Tibial nerve (tissue), 4 donors: ENCODE data around the gene REV3L. TPM values are rescaled to one million over a fixed set of nuclear protein-coding genes. Genes with fewer than 3 reads are reported as not detected.

ENCODE experiments used
- DNase-seq, 2 donors: peaks; one replicate each; pipeline ENCODE4 v3.0.0-alpha.2; 2019; ENCODE audit warnings: low spot score in 2 of 2
- H3K27ac ChIP-seq, 4 donors: fragments of 200-600 bp; sonication (generic) in 3 of 4; one replicate each; pipeline ENCODE4 v1.5.1; 2017 to 2019; ENCODE audit warnings: mild to moderate bottlenecking in 1 of 4
- H3K27me3 ChIP-seq, 2 donors: fragments of 200-600 bp; sonication (generic) in 1 of 2; one replicate each; pipeline versions ENCODE4 v1.5.1 to v1.6.0; 2017 to 2019
- H3K36me3 ChIP-seq, 3 donors: fragments of 200-600 bp; sonication (generic); one replicate each; pipeline ENCODE4 v1.5.1; 2018 to 2019
- H3K4me1 ChIP-seq, 4 donors: fragments of 200-600 bp; sonication (generic) in 3 of 4; one replicate each; pipeline ENCODE4 v1.5.1; 2017 to 2019
- H3K4me3 ChIP-seq, 4 donors: fragments of 200-600 bp; sonication (generic) in 3 of 4; one replicate each; pipeline ENCODE4 v1.5.1; 2017 to 2019; ENCODE audit warnings: mild to moderate bottlenecking in 1 of 4, moderate library complexity in 1 of 4
- H3K9me3 ChIP-seq, 4 donors: fragments of 200-600 bp; sonication (generic) in 3 of 4; one replicate each; pipeline ENCODE4 v1.5.1; 2017 to 2019
- CTCF ChIP-seq, 5 experiments: fragments of 200-600 bp in 3 of 5; fragments of 450-650 bp in 2 of 5; sonication (generic) in 3 of 5; IDR thresholded peaks; one replicate each; pipeline ENCODE4 v1.5.1; 2016 to 2019; ENCODE audit warnings: antibody characterized with exemption in 5 of 5, mild to moderate bottlenecking in 3 of 5, moderate library complexity in 2 of 5
- EP300 ChIP-seq, 2 donors: sonication (generic); formaldehyde crosslinking; IDR thresholded peaks; one replicate each; pipeline ENCODE4 v1.6.1; 2017; ENCODE audit warnings: antibody characterized with exemption in 2 of 2, mild to moderate bottlenecking in 1 of 2
- POLR2A ChIP-seq, 2 donors: fragments of 450-650 bp; IDR thresholded peaks; one replicate each; pipeline ENCODE4 v1.6.1; 2017; ENCODE audit warnings: antibody characterized with exemption in 2 of 2, mild to moderate bottlenecking in 2 of 2, moderate library complexity in 2 of 2
- WGBS, 2 donors: methylation state at CpG; one replicate each; pipeline ENCODE4 v1.1.5; 2018; 5-methylcytosine and 5-hydroxymethylcytosine counted together
- total RNA-seq, 4 donors: library from RNA; depleted of rRNA; stranded (reverse); fragments of >200 nt; gene quantifications; one replicate each; pipeline ENCODE4 v1.1.0, GENCODE V29; 2016

The REV3L gene
- total RNA-seq, 4 donors from 2014 or later: 26.7 to 45.9 (median 34.1) TPM

GRCh38 chr6:111270121-111270520, 212.9 kb downstream of the REV3L start:
- no peak overlapping the region for H3K27ac ChIP-seq
- H3K27me3 ChIP-seq: no peaks in the 10 kb centered on the region
- 94 to 98% methylated on average over 4 of the region's 4 CpGs for WGBS, 2 donors
- no peak for DNase-seq
- no peak for TF ChIP-seq CTCF (IDR thresholded peaks at IDR 0.05)
- TF ChIP-seq POLR2A (IDR thresholded peaks at IDR 0.05): no peak
- no peak for TF ChIP-seq EP300 (IDR thresholded peaks at IDR 0.05)
- peaks cover 0 to 23% (median 8%) of the 10 kb centered on the region in 4 donors for H3K9me3 ChIP-seq
- no peaks in the 10 kb centered on the region for H3K4me1 ChIP-seq
- H3K36me3 ChIP-seq: peaks cover 2 to 92% (median 27%) of the 10 kb centered on the region in 3 donors
- H3K4me3 ChIP-seq: no peak overlapping the region

GRCh38 chr6:111269401-111269970, 213.5 kb downstream of the REV3L start:
- H3K27me3 ChIP-seq: no peaks in the 10 kb centered on the region
- 85 to 100% methylated on average over 1 of the region's 1 CpG for WGBS, 2 donors
- H3K36me3 ChIP-seq: peaks cover 2 to 92% (median 23%) of the 10 kb centered on the region in 3 donors
- no peak overlapping the region for H3K4me3 ChIP-seq
- H3K9me3 ChIP-seq: peaks cover 0 to 17% (median 5%) of the 10 kb centered on the region in 4 donors
- H3K4me1 ChIP-seq: no peaks in the 10 kb centered on the region
- no peak for DNase-seq
- no peak overlapping the region for H3K27ac ChIP-seq
- TF ChIP-seq CTCF (IDR thresholded peaks at IDR 0.05) (no peak), EP300 (IDR thresholded peaks at IDR 0.05) (no peak), POLR2A (IDR thresholded peaks at IDR 0.05) (no peak)

GRCh38 chr6:111267764-111268333, 215.2 kb downstream of the REV3L start:
- H3K4me1 ChIP-seq: no peaks in the 10 kb centered on the region
- no peak for DNase-seq
- TF ChIP-seq EP300 (IDR thresholded peaks at IDR 0.05) (no peak), CTCF (IDR thresholded peaks at IDR 0.05) (no peak), POLR2A (IDR thresholded peaks at IDR 0.05) (no peak)
- H3K27ac ChIP-seq: no peak overlapping the region
- peaks cover 0 to under 1% (median 0%) of the 10 kb centered on the region in 4 donors for H3K9me3 ChIP-seq
- no peak overlapping the region for H3K4me3 ChIP-seq
- peaks cover 2 to 85% (median 15%) of the 10 kb centered on the region in 3 donors for H3K36me3 ChIP-seq
- WGBS, 2 donors: 88 to 94% methylated on average over 7 of the region's 7 CpGs
- H3K27me3 ChIP-seq: no peaks in the 10 kb centered on the region

GRCh38 chr6:111266276-111266675, 216.7 kb downstream of the REV3L start:
- DNase-seq: no peak
- Histone ChIP-seq H3K4me1 (peaks cover 0 to under 1% (median 0%) of the 10 kb centered on the region in 4 donors), H3K27me3 (no peaks in the 10 kb centered on the region), H3K27ac (no peak overlapping the region), H3K36me3 (peaks cover 2 to 77% (median 15%) of the 10 kb centered on the region in 3 donors), H3K9me3 (no peaks in the 10 kb centered on the region), H3K4me3 (no peak overlapping the region)
- WGBS, 2 donors: 96 to 100% methylated on average over 2 of the region's 2 CpGs
- TF ChIP-seq EP300 (IDR thresholded peaks at IDR 0.05): no peak
- TF ChIP-seq POLR2A (IDR thresholded peaks at IDR 0.05): no peak
- TF ChIP-seq CTCF (IDR thresholded peaks at IDR 0.05): no peak

GRCh38 chr6:111265842-111266241, 217.2 kb downstream of the REV3L start:
- peaks cover 2 to 76% (median 15%) of the 10 kb centered on the region in 3 donors for H3K36me3 ChIP-seq
- no peaks in the 10 kb centered on the region for H3K27me3 ChIP-seq
- peaks cover 0 to 5% (median 0%) of the 10 kb centered on the region in 4 donors for H3K4me1 ChIP-seq
- H3K27ac ChIP-seq: no peak overlapping the region
- no peak overlapping the region for H3K4me3 ChIP-seq
- no peak for DNase-seq
- 92 to 95% methylated on average over 6 of the region's 6 CpGs for whole genome bisulfite sequencing, 2 donors
- no peak for TF ChIP-seq POLR2A (IDR thresholded peaks at IDR 0.05)
- TF ChIP-seq CTCF (IDR thresholded peaks at IDR 0.05): no peak
- no peak for TF ChIP-seq EP300 (IDR thresholded peaks at IDR 0.05)
- H3K9me3 ChIP-seq: no peaks in the 10 kb centered on the region
